ENCODE data around the gene SPATA24. TPM values are rescaled to one million over a fixed set of nuclear protein-coding genes. Genes with fewer than 3 reads are reported as not detected.

Gene SPATA24
- total RNA-seq, 2 donors from 2014 or later: 18.9 TPM; not detected in 1

- Histone ChIP-seq H3K27ac (peak overlapping the region in 3 of 4 donors; percentile 42 to 69 (median 58)), H3K27me3 (no peaks in the 10 kb centered on the region), H3K9me3 (no peaks in the 10 kb centered on the region), H3K36me3 (replicated peaks in 1 of 2; ENCODE audit: insufficient read depth in 1 of 2, low read depth in 2 of 2) (no peaks in the 10 kb centered on the region), H3K4me3 (no peak overlapping the region), H3K4me1 (peaks cover 30% of the 10 kb centered on the region)
- 50 to 80% methylated on average over 1 to 3 of the region's 3 CpGs for WGBS, 2 donors
- intact Hi-C loops (cut with DNase I): no loop called here
- DNase-seq (no peak), ATAC-seq (no peak)
- TF ChIP-seq, protein P1, sequence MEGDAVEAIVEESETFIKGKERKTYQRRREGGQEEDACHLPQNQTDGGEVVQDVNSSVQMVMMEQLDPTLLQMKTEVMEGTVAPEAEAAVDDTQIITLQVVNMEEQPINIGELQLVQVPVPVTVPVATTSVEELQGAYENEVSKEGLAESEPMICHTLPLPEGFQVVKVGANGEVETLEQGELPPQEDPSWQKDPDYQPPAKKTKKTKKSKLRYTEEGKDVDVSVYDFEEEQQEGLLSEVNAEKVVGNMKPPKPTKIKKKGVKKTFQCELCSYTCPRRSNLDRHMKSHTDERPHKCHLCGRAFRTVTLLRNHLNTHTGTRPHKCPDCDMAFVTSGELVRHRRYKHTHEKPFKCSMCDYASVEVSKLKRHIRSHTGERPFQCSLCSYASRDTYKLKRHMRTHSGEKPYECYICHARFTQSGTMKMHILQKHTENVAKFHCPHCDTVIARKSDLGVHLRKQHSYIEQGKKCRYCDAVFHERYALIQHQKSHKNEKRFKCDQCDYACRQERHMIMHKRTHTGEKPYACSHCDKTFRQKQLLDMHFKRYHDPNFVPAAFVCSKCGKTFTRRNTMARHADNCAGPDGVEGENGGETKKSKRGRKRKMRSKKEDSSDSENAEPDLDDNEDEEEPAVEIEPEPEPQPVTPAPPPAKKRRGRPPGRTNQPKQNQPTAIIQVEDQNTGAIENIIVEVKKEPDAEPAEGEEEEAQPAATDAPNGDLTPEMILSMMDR (IDR thresholded peaks at IDR 0.05): no peak
- TF ChIP-seq POLR2A (IDR thresholded peaks at IDR 0.05): no peak
Measured at GRCh38 chr5:139382807-139383206, 21.1 kb downstream of the SPATA24 start.

DNA sequence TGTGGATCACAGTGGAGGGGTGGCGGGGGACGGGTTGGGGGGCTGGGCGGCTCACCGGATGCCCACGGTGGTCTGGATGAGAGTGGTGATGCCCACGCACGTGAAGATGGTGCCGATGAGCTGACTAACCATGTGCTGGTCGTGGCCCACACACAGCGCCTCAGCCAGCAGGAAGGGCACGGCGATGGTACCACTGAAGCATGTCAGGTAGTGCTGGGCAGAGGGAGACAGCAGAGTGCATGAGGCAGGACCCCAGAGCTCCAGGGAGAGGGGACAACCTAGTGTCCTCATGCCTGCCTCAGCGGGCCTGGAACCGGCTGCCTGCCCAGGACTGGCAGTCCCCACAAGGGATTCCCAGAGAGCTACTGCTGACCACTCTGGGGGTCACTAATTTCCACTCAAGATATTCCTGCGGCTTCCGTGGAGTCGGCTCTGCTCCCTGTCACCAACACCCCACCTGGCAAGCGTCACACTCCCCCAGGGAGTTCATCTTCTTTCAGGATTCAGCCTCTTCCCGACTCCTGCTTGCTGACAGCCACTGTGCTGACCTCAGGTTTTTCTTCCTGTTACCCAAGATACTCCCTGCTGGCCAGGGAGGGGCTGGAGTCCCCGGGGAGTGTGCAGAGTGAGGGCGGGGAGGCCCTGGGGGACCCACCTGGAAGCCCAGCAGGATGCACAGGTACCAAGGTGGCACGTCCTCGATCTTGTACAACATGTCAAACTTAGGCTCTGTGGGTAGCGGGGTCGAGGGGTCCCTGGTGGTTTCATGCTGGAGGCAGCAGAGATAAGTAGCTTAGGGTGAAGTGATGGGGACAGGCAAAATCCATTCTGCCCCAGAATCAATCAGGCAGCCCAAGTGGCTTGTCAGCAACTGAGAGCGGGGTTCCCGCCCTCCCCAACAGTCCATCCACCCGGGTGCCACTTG is 21.8 kb downstream of the SPATA24 start:
- ATAC-seq (no peak), DNase-seq (no peak)
- TF ChIP-seq, protein P1 (IDR thresholded peaks at IDR 0.05): no peak
- TF ChIP-seq POLR2A (IDR thresholded peaks at IDR 0.05): no peak
- Histone ChIP-seq H3K27me3 (no peaks in the 10 kb centered on the region), H3K4me3 (no peak overlapping the region), H3K27ac (peak overlapping the region in 3 of 4 donors; percentile 42 to 69 (median 58)), H3K9me3 (no peaks in the 10 kb centered on the region), H3K4me1 (peaks cover 28% of the 10 kb centered on the region), H3K36me3 (replicated peaks in 1 of 2; ENCODE audit: insufficient read depth in 1 of 2, low read depth in 2 of 2) (no peaks in the 10 kb centered on the region)
- WGBS, 2 donors: 79 to 85% methylated on average over 20 to 28 of the region's 28 CpGs
- intact Hi-C loops (cut with DNase I): no loop called here

- no peak for ATAC-seq
- H3K27me3 ChIP-seq: no peaks in the 10 kb centered on the region
- no peaks in the 10 kb centered on the region for H3K36me3 ChIP-seq (replicated peaks in 1 of 2; ENCODE audit: insufficient read depth in 1 of 2, low read depth in 2 of 2)
- TF ChIP-seq, protein P1 (IDR thresholded peaks at IDR 0.05): no peak
- no peak for TF ChIP-seq POLR2A (IDR thresholded peaks at IDR 0.05)
- H3K4me1 ChIP-seq: peaks cover 25% of the 10 kb centered on the region
- no peak overlapping the region for H3K27ac ChIP-seq
- H3K4me3 ChIP-seq: no peak overlapping the region
- WGBS, 2 donors: 78 to 80% methylated on average over 11 to 15 of the region's 15 CpGs
- intact Hi-C loops (cut with DNase I): no loop called here
- H3K9me3 ChIP-seq: no peaks in the 10 kb centered on the region
- no peak for DNase-seq
Measured at GRCh38 chr5:139379626-139380449, 24.1 kb downstream of the SPATA24 start.

DNA sequence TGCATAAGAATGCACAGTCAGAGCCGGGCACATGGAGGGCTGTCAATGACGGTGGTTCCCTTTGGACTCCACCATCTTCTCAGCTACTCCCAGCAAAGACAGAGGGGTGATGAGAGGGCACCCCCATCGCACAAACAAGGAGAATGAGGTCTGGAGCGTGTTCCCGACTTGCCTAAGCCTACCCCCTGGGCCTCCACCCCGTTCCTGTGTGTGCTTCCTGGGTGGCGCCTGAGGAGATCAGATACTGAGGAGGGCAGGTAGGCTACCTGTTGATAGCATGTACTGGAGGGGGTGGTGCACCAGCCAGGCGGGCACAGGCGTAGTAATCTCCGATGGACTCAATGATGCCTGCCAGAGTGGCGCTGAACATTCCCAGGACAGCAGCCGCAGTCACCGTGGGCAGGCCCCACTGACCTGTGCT is 24.9 kb downstream of the SPATA24 start:
- no peak for ATAC-seq
- H3K27me3 ChIP-seq: no peaks in the 10 kb centered on the region
- H3K9me3 ChIP-seq: no peaks in the 10 kb centered on the region
- H3K4me1 ChIP-seq: peaks cover 18% of the 10 kb centered on the region
- no peak for DNase-seq
- TF ChIP-seq POLR2A (IDR thresholded peaks at IDR 0.05): no peak
- WGBS, 2 donors: 76 to 84% methylated on average over 11 to 13 of the region's 13 CpGs
- no peak overlapping the region for H3K4me3 ChIP-seq
- no peaks in the 10 kb centered on the region for H3K36me3 ChIP-seq (replicated peaks in 1 of 2; ENCODE audit: insufficient read depth in 1 of 2, low read depth in 2 of 2)
- intact Hi-C loops (cut with DNase I): no loop called here
- H3K27ac ChIP-seq: no peak overlapping the region

Measured in body of pancreas (tissue), 4 donors.